ENCODE data around the gene TPSAB1.
"Not testable (repeated sequence)": the region's sequence is repeated elsewhere in the genome, so short reads cannot be mapped to it uniquely, and the experiment has no call there.

The TPSAB1 gene

GRCh38 chr16:1196494-1196893, 44.0 kb upstream of the TPSAB1 start:
- Histone ChIP-seq H3K4me2 (ENCODE audit: insufficient read depth, low read length) (no peak overlapping the region), H3K27me3 (ENCODE audit: insufficient read depth, low read length, poor library complexity) (no peaks in the 10 kb centered on the region), H2AFZ (ENCODE audit: low read depth, low read length) (no peak overlapping the region), H3K79me2 (ENCODE audit: insufficient read depth, low read length) (no peaks in the 10 kb centered on the region), H4K20me1 (ENCODE audit: insufficient read depth, low read length) (peaks cover 18% of the 10 kb centered on the region; the same call in 1 of the 2 replicates), H3K27ac (ENCODE audit: low read length) (no peak overlapping the region), H3K36me3 (ENCODE audit: insufficient read depth, low read length) (no peaks in the 10 kb centered on the region), H3K9me3 (ENCODE audit: insufficient read depth, low read length, severe bottlenecking) (no peaks in the 10 kb centered on the region), H3K9ac (ENCODE audit: low read depth, low read length) (no peak overlapping the region), H3K4me3 (ENCODE audit: low read depth in 1 of 2, low read length in 2 of 2) (no peak overlapping the region), H3K4me1 (ENCODE audit: insufficient read depth, low read length) (no peaks in the 10 kb centered on the region)
- ATAC-seq (ENCODE audit: insufficient read depth, low read depth) (no peak), DNase-seq (no peak)
- TF ChIP-seq EZH2 (IDR thresholded peaks at IDR 0.05; ENCODE audit: borderline replicate concordance, low read depth, low read length, severe bottlenecking) (no peak), CTCF (IDR thresholded peaks at IDR 0.05; ENCODE audit: borderline replicate concordance, extremely low read depth, low read length, poor library complexity, severe bottlenecking) (no peak)

GRCh38 chr16:1197237-1197866, 43.2 kb upstream of the TPSAB1 start:
- Histone ChIP-seq H3K79me2 (ENCODE audit: insufficient read depth, low read length) (no peaks in the 10 kb centered on the region), H4K20me1 (ENCODE audit: insufficient read depth, low read length) (peaks cover 18% of the 10 kb centered on the region; the same call in 1 of the 2 replicates), H3K27me3 (ENCODE audit: insufficient read depth, low read length, poor library complexity) (no peaks in the 10 kb centered on the region), H3K36me3 (ENCODE audit: insufficient read depth, low read length) (no peaks in the 10 kb centered on the region), H3K9me3 (ENCODE audit: insufficient read depth, low read length, severe bottlenecking) (no peaks in the 10 kb centered on the region), H3K9ac (ENCODE audit: low read depth, low read length) (no peak overlapping the region), H3K4me3 (ENCODE audit: low read depth in 1 of 2, low read length in 2 of 2) (no peak overlapping the region), H2AFZ (ENCODE audit: low read depth, low read length) (no peak overlapping the region), H3K4me2 (ENCODE audit: insufficient read depth, low read length) (no peak overlapping the region), H3K27ac (ENCODE audit: low read length) (no peak overlapping the region), H3K4me1 (ENCODE audit: insufficient read depth, low read length) (no peaks in the 10 kb centered on the region)
- ATAC-seq (ENCODE audit: insufficient read depth, low read depth), result no peak
- TF ChIP-seq CTCF (IDR thresholded peaks at IDR 0.05; ENCODE audit: borderline replicate concordance, extremely low read depth, low read length, poor library complexity, severe bottlenecking) (no peak), EZH2 (IDR thresholded peaks at IDR 0.05; ENCODE audit: borderline replicate concordance, low read depth, low read length, severe bottlenecking) (no peak)
- no peak for DNase-seq

- Histone ChIP-seq H4K20me1 (ENCODE audit: insufficient read depth, low read length) (peaks cover 18% of the 10 kb centered on the region; the same call in 1 of the 2 replicates), H3K27ac (ENCODE audit: low read length) (no peak overlapping the region), H3K9me3 (ENCODE audit: insufficient read depth, low read length, severe bottlenecking) (no peaks in the 10 kb centered on the region), H3K36me3 (ENCODE audit: insufficient read depth, low read length) (no peaks in the 10 kb centered on the region), H3K4me1 (ENCODE audit: insufficient read depth, low read length) (no peaks in the 10 kb centered on the region), H3K27me3 (ENCODE audit: insufficient read depth, low read length, poor library complexity) (no peaks in the 10 kb centered on the region), H3K9ac (ENCODE audit: low read depth, low read length) (no peak overlapping the region), H3K4me3 (ENCODE audit: low read depth in 1 of 2, low read length in 2 of 2) (no peak overlapping the region), H3K79me2 (ENCODE audit: insufficient read depth, low read length) (no peaks in the 10 kb centered on the region), H3K4me2 (ENCODE audit: insufficient read depth, low read length) (no peak overlapping the region), H2AFZ (ENCODE audit: low read depth, low read length) (no peak overlapping the region)
- ATAC-seq (ENCODE audit: insufficient read depth, low read depth) (no peak), DNase-seq (no peak)
- TF ChIP-seq EZH2 (IDR thresholded peaks at IDR 0.05; ENCODE audit: borderline replicate concordance, low read depth, low read length, severe bottlenecking) (no peak), CTCF (IDR thresholded peaks at IDR 0.05; ENCODE audit: borderline replicate concordance, extremely low read depth, low read length, poor library complexity, severe bottlenecking) (no peak)
These were observed 42.3 kb upstream of the TPSAB1 start for GRCh38 chr16:1198194-1198593.

GRCh38 chr16:1198671-1199346, 41.7 kb upstream of the TPSAB1 start:
- H3K9me3 ChIP-seq (ENCODE audit: insufficient read depth, low read length, severe bottlenecking); H3K4me1 ChIP-seq (ENCODE audit: insufficient read depth, low read length); H3K36me3 ChIP-seq (ENCODE audit: insufficient read depth, low read length); H3K4me3 ChIP-seq (ENCODE audit: low read depth in 1 of 2, low read length in 2 of 2); H3K27me3 ChIP-seq (ENCODE audit: insufficient read depth, low read length, poor library complexity); H3K27ac ChIP-seq (ENCODE audit: low read length); H3K4me2 ChIP-seq (ENCODE audit: insufficient read depth, low read length); ATAC-seq (ENCODE audit: insufficient read depth, low read depth); H3K79me2 ChIP-seq (ENCODE audit: insufficient read depth, low read length); H3K9ac ChIP-seq (ENCODE audit: low read depth, low read length); DNase-seq; H2AFZ ChIP-seq (ENCODE audit: low read depth, low read length): not testable (repeated sequence)
- H4K20me1 ChIP-seq (ENCODE audit: insufficient read depth, low read length), result peaks cover 18% of the 10 kb centered on the region; the same call in 1 of the 2 replicates
